ENCODE results near the gene CASP10. TPM values are rescaled to one million over a fixed set of nuclear protein-coding genes. Genes with fewer than 3 reads are reported as not detected.
A peak's percentile ranks its signal among the peaks of the same experiment; 100 is the strongest.
"Not testable (repeated sequence)": the region's sequence is repeated elsewhere in the genome, so short reads cannot be mapped to it uniquely, and the experiment has no call there.

The CASP10 gene
- total RNA-seq, 2 experiments from 2014 or later: 15.9 to 16.7 TPM

DNA sequence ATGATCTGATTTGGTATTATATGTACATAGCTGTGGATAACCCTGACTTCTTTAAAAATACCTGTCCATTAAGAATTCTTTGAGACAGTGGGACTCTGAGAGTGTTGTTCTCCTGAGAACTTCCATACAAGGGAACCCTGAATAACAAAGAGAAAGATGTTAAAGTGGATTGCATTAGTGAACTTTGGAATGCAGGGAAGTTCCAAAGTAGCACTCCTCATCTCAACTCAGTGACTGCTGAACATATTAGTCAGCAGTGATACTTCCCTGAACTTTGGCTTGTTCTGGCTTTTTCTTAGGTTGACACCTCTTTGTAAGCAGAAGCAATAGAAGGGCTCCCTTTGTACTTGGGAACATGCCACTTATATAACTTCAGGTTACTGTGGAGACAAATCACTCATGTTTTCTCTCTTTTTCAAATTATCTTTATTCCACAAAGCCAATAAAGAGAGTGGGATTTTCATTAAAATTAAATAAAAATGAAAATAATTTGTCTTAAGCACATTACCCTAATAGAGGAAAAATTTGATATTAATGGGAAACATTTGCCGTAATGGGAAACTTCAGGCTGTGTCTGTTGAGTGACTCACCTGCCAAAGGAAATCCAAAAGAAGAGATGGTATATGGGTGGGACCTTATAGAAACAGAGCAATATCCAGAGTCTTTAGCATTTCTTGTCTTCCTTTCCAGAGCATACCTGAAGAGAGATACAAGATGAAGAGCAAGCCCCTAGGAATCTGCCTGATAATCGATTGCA is 33.7 kb upstream of the CASP10 start:
- Mint-ChIP-seq H3K9me3 (no peaks in the 10 kb centered on the region), H3K27ac (peak overlapping the region; percentile 62), H3K4me3 (no peak overlapping the region), H3K36me3 (peaks cover 46% of the 10 kb centered on the region), H3K27me3 (no peaks in the 10 kb centered on the region), H3K4me1 (ENCODE audit: low read depth) (peaks cover 43% of the 10 kb centered on the region)
- ChIA-PET POLR2A (interaction anchor here (0.9 to 1.7 kb wide), 3 partner anchors 23 to 330 kb away, joined by 3 to 5 read pairs (median 4); no protein-coding TSS in a partner anchor), CTCF (interaction anchor here (1.0 to 2.2 kb wide), 4 partner anchors 9 to 83 kb away, joined by 3 to 11 read pairs (median 7); no protein-coding TSS in a partner anchor)
- no peak for DNase-seq
- intact Hi-C loops (cut with micrococcal nuclease): no loop called here

DNA sequence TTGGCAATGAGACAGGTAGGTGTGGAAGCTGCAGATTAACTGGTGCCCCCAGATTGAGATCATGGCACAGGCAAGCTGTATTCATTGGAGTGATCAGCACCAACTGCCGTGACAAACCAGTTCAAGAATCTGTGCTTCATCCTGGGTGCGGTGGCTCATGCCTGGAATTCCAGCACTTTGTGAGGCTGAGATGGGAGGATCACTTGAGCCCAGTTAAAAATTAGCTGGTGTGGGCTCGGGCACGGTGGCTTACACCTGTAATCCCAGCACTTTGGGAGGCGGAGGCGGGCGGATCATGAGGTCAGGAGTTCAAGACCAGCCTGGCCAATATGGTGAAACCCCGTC is 33.1 kb upstream of the CASP10 start:
- H3K9me3 Mint-ChIP-seq, H3K4me3 Mint-ChIP-seq, DNase-seq, H3K27me3 Mint-ChIP-seq: not testable (repeated sequence)
- H3K36me3 Mint-ChIP-seq: peaks cover 49% of the 10 kb centered on the region
- intact Hi-C loops (cut with micrococcal nuclease): loop anchor here (2.0 kb wide), 1 partner anchor 33 kb away; the partner anchor contains the start of gene CFLAR
- ChIA-PET CTCF (interaction anchor here (0.9 to 2.2 kb wide), 4 partner anchors 8 to 82 kb away, joined by 3 to 11 read pairs (median 4); no protein-coding TSS in a partner anchor), POLR2A (interaction anchor here (1.0 to 1.6 kb wide), 3 partner anchors 18 to 330 kb away, joined by 3 to 5 read pairs (median 5); no protein-coding TSS in a partner anchor)
- peaks cover 45% of the 10 kb centered on the region for H3K4me1 Mint-ChIP-seq (ENCODE audit: low read depth)
- peak overlapping the region; percentile 59 for H3K27ac Mint-ChIP-seq

- ChIA-PET POLR2A (interaction anchor here (0.8 to 1.6 kb wide), 8 partner anchors 9 to 35 kb away, joined by 3 to 5 read pairs (median 3); partner anchors contain the start of gene CFLAR), CTCF (interaction anchor here (0.7 to 2.2 kb wide), 4 partner anchors 27 to 82 kb away, joined by 3 to 11 read pairs (median 4); no protein-coding TSS in a partner anchor)
- H3K4me3 Mint-ChIP-seq: peak overlapping the region; percentile 25
- H3K9me3 Mint-ChIP-seq: no peaks in the 10 kb centered on the region
- DNase-seq: no peak
- H3K27ac Mint-ChIP-seq: peak overlapping the region; percentile 81
- peaks cover 52% of the 10 kb centered on the region for H3K36me3 Mint-ChIP-seq
- no peaks in the 10 kb centered on the region for H3K27me3 Mint-ChIP-seq
- H3K4me1 Mint-ChIP-seq (ENCODE audit: low read depth): peaks cover 44% of the 10 kb centered on the region
- intact Hi-C loops (cut with micrococcal nuclease): loop anchor here (1.0 to 2.0 kb wide), 2 partner anchors 18 to 34 kb away; partner anchors contain the start of gene CFLAR
Observed at GRCh38 chr2:201150454-201151020, 32.4 kb upstream of the CASP10 start.

- H3K27me3 Mint-ChIP-seq: no peaks in the 10 kb centered on the region
- no peaks in the 10 kb centered on the region for H3K9me3 Mint-ChIP-seq
- H3K4me3 Mint-ChIP-seq: peak overlapping the region; percentile 25
- H3K4me1 Mint-ChIP-seq (ENCODE audit: low read depth): peaks cover 43% of the 10 kb centered on the region
- ChIA-PET POLR2A (interaction anchor here (0.6 to 2.0 kb wide), 10 partner anchors 9 to 36 kb away, joined by 3 to 6 read pairs (median 3); partner anchors contain the start of gene CFLAR), CTCF (interaction anchor here (0.7 to 2.2 kb wide), 3 partner anchors 26 to 81 kb away, joined by 3 to 11 read pairs (median 4); no protein-coding TSS in a partner anchor)
- intact Hi-C loops (cut with micrococcal nuclease): loop anchor here (1.0 to 2.0 kb wide), 2 partner anchors 19 to 35 kb away; partner anchors contain the start of gene CFLAR
- peaks cover 57% of the 10 kb centered on the region for H3K36me3 Mint-ChIP-seq
- DNase-seq: no peak
- peak overlapping the region; percentile 81 for H3K27ac Mint-ChIP-seq
Observed at GRCh38 chr2:201151127-201151981, 31.6 kb upstream of the CASP10 start.

- peaks cover 42% of the 10 kb centered on the region for H3K4me1 Mint-ChIP-seq (ENCODE audit: low read depth)
- intact Hi-C loops (cut with micrococcal nuclease): no loop called here
- no peak overlapping the region for H3K4me3 Mint-ChIP-seq
- no peak for DNase-seq
- ChIA-PET CTCF (interaction anchor here (3.1 kb wide), 1 partner anchor 80 kb away, joined by 11 read pairs; no protein-coding TSS in a partner anchor), POLR2A (interaction anchor here (0.8 to 2.0 kb wide), 2 partner anchors 22 to 36 kb away, joined by 3 to 6 read pairs; partner anchors contain the start of gene CFLAR)
- H3K27ac Mint-ChIP-seq: peak overlapping the region; percentile 71
- peaks cover 51% of the 10 kb centered on the region for H3K36me3 Mint-ChIP-seq
- no peaks in the 10 kb centered on the region for H3K27me3 Mint-ChIP-seq
- H3K9me3 Mint-ChIP-seq: no peaks in the 10 kb centered on the region
Observed at GRCh38 chr2:201152517-201152916, 30.4 kb upstream of the CASP10 start.

DNA sequence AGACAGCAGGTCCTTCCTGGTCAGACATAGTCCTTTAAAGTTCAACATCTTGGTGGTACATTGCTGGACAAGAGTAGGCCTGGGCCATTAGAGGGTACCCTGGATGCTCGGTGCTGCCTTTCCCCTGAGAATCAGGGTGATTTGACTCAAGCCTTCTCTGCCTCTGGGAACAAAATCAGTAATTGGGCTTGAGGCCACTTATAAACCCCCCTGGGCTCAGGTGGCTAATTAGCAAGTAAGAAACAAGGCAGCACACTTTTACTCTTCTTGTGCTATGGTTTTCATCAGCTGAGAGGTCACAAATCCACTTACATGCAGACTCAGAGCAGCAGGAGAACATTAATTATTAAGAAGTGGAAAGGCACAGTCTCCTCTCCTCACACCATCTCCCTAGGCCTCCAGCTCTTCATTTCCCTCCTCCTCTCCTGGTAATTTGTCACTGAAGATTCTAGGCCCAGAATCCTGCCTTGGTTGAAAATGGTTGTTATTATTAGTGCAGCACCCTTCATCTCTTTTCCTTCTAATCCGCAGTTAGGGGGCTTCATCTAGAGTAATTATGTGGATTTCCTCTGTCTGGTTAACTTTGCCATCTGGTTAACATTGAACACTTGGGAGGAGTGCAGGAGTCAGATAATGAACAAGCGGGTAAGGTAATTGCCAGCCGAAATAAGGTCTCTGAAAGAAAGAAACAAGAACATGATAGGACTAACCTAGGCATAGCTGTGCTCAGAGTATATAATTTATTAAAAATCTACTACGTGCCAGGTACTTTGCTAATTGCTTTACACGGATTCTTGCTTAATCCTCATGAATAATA is 29.7 kb upstream of the CASP10 start:
- H3K4me1 Mint-ChIP-seq (ENCODE audit: low read depth): peaks cover 48% of the 10 kb centered on the region
- peak overlapping the region; percentile 57 for H3K27ac Mint-ChIP-seq
- H3K36me3 Mint-ChIP-seq: peaks cover 56% of the 10 kb centered on the region
- DNase-seq: no peak
- CTCF ChIA-PET: interaction anchor here (3.1 kb wide), 1 partner anchor 79 kb away, joined by 11 read pairs; no protein-coding TSS in a partner anchor
- H3K4me3 Mint-ChIP-seq: no peak overlapping the region
- no peaks in the 10 kb centered on the region for H3K9me3 Mint-ChIP-seq
- intact Hi-C loops (cut with micrococcal nuclease): no loop called here
- H3K27me3 Mint-ChIP-seq: no peaks in the 10 kb centered on the region
- POLR2A ChIA-PET: interaction anchor here (0.5 to 2.0 kb wide), 3 partner anchors 11 to 36 kb away, joined by 3 to 6 read pairs (median 3); partner anchors contain the start of gene CFLAR

DNA sequence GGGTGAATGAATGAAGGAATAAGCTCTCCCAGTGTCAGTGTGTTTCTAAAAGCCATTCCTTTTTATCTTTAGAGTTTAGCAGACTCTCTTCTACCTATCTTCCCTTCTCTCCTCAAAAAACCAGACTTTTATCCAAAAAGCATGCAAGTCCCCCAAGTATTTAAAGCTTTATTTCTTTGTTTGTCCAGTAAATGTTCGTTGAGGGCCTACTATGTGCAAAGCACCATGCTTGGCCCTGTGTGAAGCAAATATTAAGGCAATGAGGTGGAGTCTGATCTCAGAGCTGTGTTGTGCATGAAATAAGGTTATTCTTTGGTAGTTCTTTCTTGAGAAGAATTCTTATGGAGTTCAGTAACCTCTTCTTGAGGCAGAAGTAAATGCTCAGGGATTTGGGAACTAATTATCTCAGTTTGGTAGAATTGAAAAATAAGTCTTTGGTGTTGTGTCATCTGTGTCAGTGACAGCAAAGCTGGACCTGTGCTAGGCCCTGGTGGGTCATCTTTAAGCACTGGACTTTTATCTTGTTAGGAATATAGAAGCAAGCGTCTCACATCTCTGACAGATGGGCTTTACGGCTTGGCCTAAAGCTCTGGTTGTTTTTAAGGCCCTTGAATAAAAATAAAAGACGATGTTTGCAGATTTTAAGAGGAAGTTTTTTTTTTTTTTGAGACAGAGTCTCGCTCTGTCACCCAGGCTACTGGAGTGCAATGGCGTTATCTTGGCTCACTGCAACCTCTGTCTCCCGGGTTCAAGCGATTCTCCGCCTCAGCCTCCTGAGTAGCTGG is 28.1 kb upstream of the CASP10 start:
- H3K36me3 Mint-ChIP-seq: peaks cover 57% of the 10 kb centered on the region
- H3K4me3 Mint-ChIP-seq: no peak overlapping the region
- peak overlapping the region; percentile 38 for H3K27ac Mint-ChIP-seq
- H3K27me3 Mint-ChIP-seq: no peaks in the 10 kb centered on the region
- no peak for DNase-seq
- peaks cover 38% of the 10 kb centered on the region for H3K4me1 Mint-ChIP-seq (ENCODE audit: low read depth)
- intact Hi-C loops (cut with micrococcal nuclease): loop anchor here (5.0 kb wide), 1 partner anchor 193 kb away; the partner anchor contains the start of gene ORC2
- no peaks in the 10 kb centered on the region for H3K9me3 Mint-ChIP-seq
- POLR2A ChIA-PET: interaction anchor here (0.6 to 1.4 kb wide), 2 partner anchors 32 to 456 kb away, joined by 4 read pairs; no protein-coding TSS in a partner anchor
- CTCF ChIA-PET: interaction anchor here (1.1 to 3.1 kb wide), 4 partner anchors 23 to 77 kb away, joined by 3 to 11 read pairs (median 6); no protein-coding TSS in a partner anchor

GRCh38 chr2:201156036-201156435 is 26.9 kb upstream of the CASP10 start:
- H3K4me1 Mint-ChIP-seq (ENCODE audit: low read depth): peaks cover 28% of the 10 kb centered on the region
- CTCF ChIA-PET: interaction anchor here (1.6 kb wide), 1 partner anchor 38 kb away, joined by 7 read pairs; no protein-coding TSS in a partner anchor
- H3K9me3 Mint-ChIP-seq: no peaks in the 10 kb centered on the region
- peak overlapping the region; percentile 32 for H3K27ac Mint-ChIP-seq
- no peaks in the 10 kb centered on the region for H3K27me3 Mint-ChIP-seq
- POLR2A ChIA-PET: no interaction called here
- DNase-seq: no peak
- H3K36me3 Mint-ChIP-seq: peaks cover 59% of the 10 kb centered on the region
- intact Hi-C loops (cut with micrococcal nuclease): loop anchor here (5.0 kb wide), 1 partner anchor 194 kb away; the partner anchor contains the start of gene ORC2
- no peak overlapping the region for H3K4me3 Mint-ChIP-seq

- no peak for DNase-seq
- Mint-ChIP-seq H3K4me1 (ENCODE audit: low read depth) (peaks cover 22% of the 10 kb centered on the region), H3K9me3 (no peaks in the 10 kb centered on the region), H3K27ac (peak overlapping the region; percentile 75), H3K27me3 (no peaks in the 10 kb centered on the region), H3K36me3 (peaks cover 53% of the 10 kb centered on the region), H3K4me3 (no peak overlapping the region)
- CTCF ChIA-PET: interaction anchor here (1.5 to 4.2 kb wide), 3 partner anchors 34 to 250 kb away, joined by 3 to 32 read pairs (median 5); no protein-coding TSS in a partner anchor
- intact Hi-C loops (cut with micrococcal nuclease): loop anchor here (5.0 kb wide), 1 partner anchor 194 kb away; the partner anchor contains the start of gene ORC2
- POLR2A ChIA-PET: no interaction called here
Observed at GRCh38 chr2:201156640-201157039, 26.3 kb upstream of the CASP10 start.
